SU-DHL-6 (cell line): Measurements from ENCODE around the gene RPL27A.

Experiments
- H2AFZ ChIP-seq: fragments of 200-600 bp; sonication (generic); 2 replicates; pipeline ENCODE4 v1.6.1; 2014; ENCODE audit warnings: low read depth, mild to moderate bottlenecking, moderate library complexity, mixed read lengths, antibody characterized with exemption, low read length; ENCODE audit not compliant: severe bottlenecking
- H3F3A ChIP-seq: fragments of 200-600 bp; shearing (Covaris generic); 2 replicates; pipeline ENCODE4 v1.6.0; 2016; ENCODE audit warnings: antibody characterized with exemption, mild to moderate bottlenecking; ENCODE audit not compliant: insufficient read depth
- H3K27ac ChIP-seq: fragments of 200-600 bp; sonication (generic); 2 replicates; pipeline ENCODE4 v1.5.1; 2016; ENCODE audit warnings: low read depth, mild to moderate bottlenecking, low read length, moderate library complexity, mixed read lengths
- H3K27me3 ChIP-seq: fragments of 200-600 bp; sonication (generic), shearing (Covaris generic); 2 replicates; pipeline ENCODE4 v1.6.0; 2014; ENCODE audit warnings: mild to moderate bottlenecking, low read length
- H3K36me3 ChIP-seq: fragments of 200-600 bp; sonication (generic); 2 replicates; pipeline ENCODE4 v1.6.1; 2014; ENCODE audit warnings: mild to moderate bottlenecking, low read length, mixed read lengths
- H3K4me2 ChIP-seq: fragments of 300-600, 200-600 bp; shearing (Covaris generic), sonication (generic); 2 replicates; pipeline ENCODE4 v1.6.0; 2014; ENCODE audit warnings: low read length, low read depth, mild to moderate bottlenecking; ENCODE audit not compliant: poor library complexity, severe bottlenecking
- H3K4me3 ChIP-seq: fragments of 200-600 bp; sonication (generic); 2 replicates; pipeline ENCODE4 v1.5.1; 2014; ENCODE audit warnings: antibody characterized with exemption, low read length, mild to moderate bottlenecking, mixed read lengths; ENCODE audit not compliant: insufficient read depth, poor library complexity, severe bottlenecking
- H3K79me2 ChIP-seq: fragments of 200-600 bp; sonication (generic); 2 replicates; pipeline ENCODE4 v1.6.1; 2014; ENCODE audit warnings: mild to moderate bottlenecking, low read length, moderate library complexity; ENCODE audit not compliant: insufficient read depth
- H3K9ac ChIP-seq: fragments of 200-600 bp; sonication (generic); 2 replicates; pipeline ENCODE4 v1.7.0; 2014; ENCODE audit warnings: mild to moderate bottlenecking, low read length
- H3K9me2 ChIP-seq: fragments of 200-600 bp; sonication (generic); replicated peaks from 2 replicates; pipeline ENCODE4 v1.6.1; 2014; ENCODE audit warnings: low read length; ENCODE audit not compliant: insufficient read depth
- H3K9me3 ChIP-seq: fragments of 200-600 bp; sonication (generic); 2 replicates; pipeline ENCODE4 v1.6.1; 2014; ENCODE audit warnings: low read length, mixed read lengths; ENCODE audit not compliant: insufficient read depth
- H4K20me1 ChIP-seq: fragments of 200-600 bp; sonication (generic); 2 replicates; pipeline ENCODE4 v1.6.1; 2014; ENCODE audit warnings: low read depth, mild to moderate bottlenecking, antibody characterized with exemption, low read length, moderate library complexity, mixed read lengths
- EZH2phosphoT487 ChIP-seq: fragments of 200-600 bp; sonication (generic), shearing (Covaris generic); conservative IDR thresholded peaks from 2 replicates; pipeline ENCODE4 v1.6.1; 2018; ENCODE audit warnings: mild to moderate bottlenecking, antibody characterized with exemption, low read length, moderate library complexity, mixed read lengths
- TF ChIP-seq, protein P1 (sequence below): fragments of 200-600 bp; sonication (generic); IDR thresholded peaks from one replicate; pipeline ENCODE4 v1.5.1; 2017; ENCODE audit warnings: antibody characterized with exemption, mild to moderate bottlenecking, low read length, moderate library complexity; ENCODE audit not compliant: insufficient read depth, poor library complexity, severe bottlenecking

RPL27A gene

DNA sequence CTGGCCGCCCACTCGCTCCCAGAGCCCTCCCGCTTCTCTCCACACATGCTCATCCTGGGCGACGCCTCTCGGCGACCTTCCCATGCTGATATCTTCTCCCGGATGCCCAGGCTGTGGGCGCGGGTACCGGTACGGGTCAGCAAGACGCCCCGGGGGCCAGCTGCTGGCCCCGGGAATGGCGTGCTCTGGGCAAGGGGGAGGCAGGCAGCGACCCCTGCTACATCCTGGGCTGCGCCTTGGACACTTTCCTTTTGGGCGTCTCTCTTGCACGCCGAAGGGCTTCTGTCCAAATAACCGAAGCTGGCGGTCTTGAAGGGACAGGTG lies 48.1 kb downstream of the RPL27A start:
- Histone ChIP-seq H3K4me2 (no peak overlapping the region), H2AFZ (no peak overlapping the region), H3K36me3 (no peaks in the 10 kb centered on the region), H3K9ac (no peak overlapping the region), H3K27me3 (no peaks in the 10 kb centered on the region), H4K20me1 (no peaks in the 10 kb centered on the region), H3K9me3 (no peaks in the 10 kb centered on the region), H3K27ac (no peak overlapping the region), H3K9me2 (no peaks in the 10 kb centered on the region), H3F3A (no peaks in the 10 kb centered on the region), H3K79me2 (no peaks in the 10 kb centered on the region), H3K4me3 (no peak overlapping the region)
- TF ChIP-seq EZH2phosphoT487, result no peak
- TF ChIP-seq, protein P1, sequence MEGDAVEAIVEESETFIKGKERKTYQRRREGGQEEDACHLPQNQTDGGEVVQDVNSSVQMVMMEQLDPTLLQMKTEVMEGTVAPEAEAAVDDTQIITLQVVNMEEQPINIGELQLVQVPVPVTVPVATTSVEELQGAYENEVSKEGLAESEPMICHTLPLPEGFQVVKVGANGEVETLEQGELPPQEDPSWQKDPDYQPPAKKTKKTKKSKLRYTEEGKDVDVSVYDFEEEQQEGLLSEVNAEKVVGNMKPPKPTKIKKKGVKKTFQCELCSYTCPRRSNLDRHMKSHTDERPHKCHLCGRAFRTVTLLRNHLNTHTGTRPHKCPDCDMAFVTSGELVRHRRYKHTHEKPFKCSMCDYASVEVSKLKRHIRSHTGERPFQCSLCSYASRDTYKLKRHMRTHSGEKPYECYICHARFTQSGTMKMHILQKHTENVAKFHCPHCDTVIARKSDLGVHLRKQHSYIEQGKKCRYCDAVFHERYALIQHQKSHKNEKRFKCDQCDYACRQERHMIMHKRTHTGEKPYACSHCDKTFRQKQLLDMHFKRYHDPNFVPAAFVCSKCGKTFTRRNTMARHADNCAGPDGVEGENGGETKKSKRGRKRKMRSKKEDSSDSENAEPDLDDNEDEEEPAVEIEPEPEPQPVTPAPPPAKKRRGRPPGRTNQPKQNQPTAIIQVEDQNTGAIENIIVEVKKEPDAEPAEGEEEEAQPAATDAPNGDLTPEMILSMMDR, result no peak

DNA sequence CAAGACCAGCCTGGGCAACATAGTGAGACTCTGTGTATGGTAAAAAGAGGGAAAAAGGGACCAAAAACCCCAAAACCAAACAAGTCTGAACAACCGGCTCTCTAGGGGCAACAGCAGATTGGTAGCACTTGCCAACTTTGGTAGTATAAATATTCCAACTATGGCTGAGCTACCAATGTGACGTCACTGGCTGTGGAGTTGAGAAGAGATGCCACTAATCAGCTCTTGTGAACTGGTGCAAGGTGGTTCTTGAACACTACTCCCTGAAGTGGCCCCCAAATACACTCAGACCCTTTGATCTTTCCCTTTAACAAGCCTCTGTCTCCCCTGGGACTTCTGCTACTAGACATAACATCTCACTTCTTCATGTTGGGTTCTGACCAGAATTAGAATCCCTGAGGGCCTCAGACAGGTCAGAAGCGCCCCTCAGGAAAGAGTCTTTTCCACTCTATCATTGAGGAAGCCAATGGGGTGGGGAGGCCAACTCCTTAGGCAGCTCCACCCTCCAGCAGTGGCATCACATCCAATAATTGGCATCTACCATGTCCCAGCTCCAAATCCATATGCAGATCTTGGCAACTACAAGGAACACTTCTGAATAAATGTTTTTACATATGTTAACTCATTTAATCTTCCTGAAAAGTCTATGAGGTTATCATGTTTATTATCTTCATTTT lies 49.2 kb downstream of the RPL27A start:
- H3K27ac ChIP-seq, result no peak overlapping the region
- H3K9ac ChIP-seq, result no peak overlapping the region
- H3K36me3 ChIP-seq, result no peaks in the 10 kb centered on the region
- H2AFZ ChIP-seq, result no peak overlapping the region
- no peaks in the 10 kb centered on the region for H3K79me2 ChIP-seq
- no peak overlapping the region for H3K4me3 ChIP-seq
- no peak for TF ChIP-seq EZH2phosphoT487
- TF ChIP-seq, protein P1, result no peak
- no peaks in the 10 kb centered on the region for H3F3A ChIP-seq
- H3K9me2 ChIP-seq, result no peaks in the 10 kb centered on the region
- no peaks in the 10 kb centered on the region for H3K9me3 ChIP-seq
- H3K27me3 ChIP-seq, result no peaks in the 10 kb centered on the region
- no peak overlapping the region for H3K4me2 ChIP-seq
- H4K20me1 ChIP-seq, result no peaks in the 10 kb centered on the region

GRCh38 chr11:8732324-8732670 lies 49.7 kb downstream of the RPL27A start:
- Histone ChIP-seq H3K9me2 (no peaks in the 10 kb centered on the region), H3K27me3 (no peaks in the 10 kb centered on the region), H4K20me1 (no peaks in the 10 kb centered on the region), H3K27ac (no peak overlapping the region), H3K9me3 (no peaks in the 10 kb centered on the region), H3K4me2 (no peak overlapping the region), H3K36me3 (no peaks in the 10 kb centered on the region), H3K4me3 (no peak overlapping the region), H2AFZ (no peak overlapping the region), H3K79me2 (no peaks in the 10 kb centered on the region), H3K9ac (no peak overlapping the region), H3F3A (no peaks in the 10 kb centered on the region)
- TF ChIP-seq EZH2phosphoT487, result no peak
- TF ChIP-seq, protein P1, result no peak
